Measurements from ENCODE around the gene DLGAP1. TPM values are rescaled to one million over a fixed set of nuclear protein-coding genes. Genes with fewer than 3 reads are reported as not detected.

DLGAP1 gene
- total RNA-seq, 1 experiment from 2014 or later = 23.0 TPM

- no peak for TF ChIP-seq ZNF317 (CRISPR knock-in tag; IDR thresholded peaks at IDR 0.05; ENCODE audit: borderline replicate concordance, low read depth)
Observed at GRCh38 chr18:3495691-3496430, 959.2 kb downstream of the DLGAP1 start (continued).

- no peak for DNase-seq (ENCODE audit: low spot score)
- Mint-ChIP-seq H3K4me3 (no peak overlapping the region), H3K9me3 (no peaks in the 10 kb centered on the region), H3K36me3 (no peaks in the 10 kb centered on the region), H3K4me1 (peaks cover 51% of the 10 kb centered on the region), H3K27me3 (ENCODE audit: low read depth) (peaks cover 10% of the 10 kb centered on the region), H3K27ac (0 out of 2 replicates have a peak overlapping the region, but pooled peaks have one; percentile 26)
- TF ChIP-seq CDX4 (CRISPR knock-in tag; IDR thresholded peaks at IDR 0.05; ENCODE audit: borderline replicate concordance) (no peak), SMAD3 (CRISPR knock-in tag; IDR thresholded peaks at IDR 0.05; ENCODE audit: borderline replicate concordance) (no peak), SMAD4 (CRISPR knock-in tag; IDR thresholded peaks at IDR 0.05) (no peak), JUN (CRISPR knock-in tag; IDR thresholded peaks at IDR 0.05) (no peak), NFATC4 (CRISPR knock-in tag; IDR thresholded peaks at IDR 0.05) (no peak), ATF1 (CRISPR knock-in tag; IDR thresholded peaks at IDR 0.05) (no peak), ELF4 (CRISPR knock-in tag; IDR thresholded peaks at IDR 0.05; ENCODE audit: low read depth) (no peak), ZNF121 (CRISPR knock-in tag; IDR thresholded peaks at IDR 0.05) (no peak), CBFB (CRISPR knock-in tag; IDR thresholded peaks at IDR 0.05; ENCODE audit: low read depth) (no peak), ZNF512 (CRISPR knock-in tag; IDR thresholded peaks at IDR 0.05; ENCODE audit: borderline replicate concordance) (no peak)
- TF ChIP-seq, protein P1, sequence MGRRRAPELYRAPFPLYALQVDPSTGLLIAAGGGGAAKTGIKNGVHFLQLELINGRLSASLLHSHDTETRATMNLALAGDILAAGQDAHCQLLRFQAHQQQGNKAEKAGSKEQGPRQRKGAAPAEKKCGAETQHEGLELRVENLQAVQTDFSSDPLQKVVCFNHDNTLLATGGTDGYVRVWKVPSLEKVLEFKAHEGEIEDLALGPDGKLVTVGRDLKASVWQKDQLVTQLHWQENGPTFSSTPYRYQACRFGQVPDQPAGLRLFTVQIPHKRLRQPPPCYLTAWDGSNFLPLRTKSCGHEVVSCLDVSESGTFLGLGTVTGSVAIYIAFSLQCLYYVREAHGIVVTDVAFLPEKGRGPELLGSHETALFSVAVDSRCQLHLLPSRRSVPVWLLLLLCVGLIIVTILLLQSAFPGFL (CRISPR knock-in tag; IDR thresholded peaks at IDR 0.05; ENCODE audit: borderline replicate concordance) = no peak
- CTCF ChIA-PET = interaction anchor here (0.6 to 3.6 kb wide), 4 partner anchors 13 to 100 kb away, joined by 4 to 16 read pairs (median 4); no protein-coding TSS in a partner anchor
- POLR2A ChIA-PET = no interaction called here
- no peak for ATAC-seq
Observed at GRCh38 chr18:3494569-3494968, 960.5 kb downstream of the DLGAP1 start.

GRCh38 chr18:3494245-3494526 lies 960.9 kb downstream of the DLGAP1 start:
- H3K4me3 Mint-ChIP-seq = no peak overlapping the region
- DNase-seq (ENCODE audit: low spot score) (no peak), ATAC-seq (no peak)
- no peak overlapping the region; the same call in 1 of the 2 replicates for H3K27ac Mint-ChIP-seq
- no peaks in the 10 kb centered on the region for H3K9me3 Mint-ChIP-seq
- peaks cover 10% of the 10 kb centered on the region for H3K27me3 Mint-ChIP-seq (ENCODE audit: low read depth)
- no peaks in the 10 kb centered on the region for H3K36me3 Mint-ChIP-seq
- POLR2A ChIA-PET = no interaction called here
- TF ChIP-seq, protein P2, sequence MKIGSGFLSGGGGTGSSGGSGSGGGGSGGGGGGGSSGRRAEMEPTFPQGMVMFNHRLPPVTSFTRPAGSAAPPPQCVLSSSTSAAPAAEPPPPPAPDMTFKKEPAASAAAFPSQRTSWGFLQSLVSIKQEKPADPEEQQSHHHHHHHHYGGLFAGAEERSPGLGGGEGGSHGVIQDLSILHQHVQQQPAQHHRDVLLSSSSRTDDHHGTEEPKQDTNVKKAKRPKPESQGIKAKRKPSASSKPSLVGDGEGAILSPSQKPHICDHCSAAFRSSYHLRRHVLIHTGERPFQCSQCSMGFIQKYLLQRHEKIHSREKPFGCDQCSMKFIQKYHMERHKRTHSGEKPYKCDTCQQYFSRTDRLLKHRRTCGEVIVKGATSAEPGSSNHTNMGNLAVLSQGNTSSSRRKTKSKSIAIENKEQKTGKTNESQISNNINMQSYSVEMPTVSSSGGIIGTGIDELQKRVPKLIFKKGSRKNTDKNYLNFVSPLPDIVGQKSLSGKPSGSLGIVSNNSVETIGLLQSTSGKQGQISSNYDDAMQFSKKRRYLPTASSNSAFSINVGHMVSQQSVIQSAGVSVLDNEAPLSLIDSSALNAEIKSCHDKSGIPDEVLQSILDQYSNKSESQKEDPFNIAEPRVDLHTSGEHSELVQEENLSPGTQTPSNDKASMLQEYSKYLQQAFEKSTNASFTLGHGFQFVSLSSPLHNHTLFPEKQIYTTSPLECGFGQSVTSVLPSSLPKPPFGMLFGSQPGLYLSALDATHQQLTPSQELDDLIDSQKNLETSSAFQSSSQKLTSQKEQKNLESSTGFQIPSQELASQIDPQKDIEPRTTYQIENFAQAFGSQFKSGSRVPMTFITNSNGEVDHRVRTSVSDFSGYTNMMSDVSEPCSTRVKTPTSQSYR (CRISPR knock-in tag; IDR thresholded peaks at IDR 0.05) = no peak
- TF ChIP-seq SMAD4 (CRISPR knock-in tag; IDR thresholded peaks at IDR 0.05) (no peak), TEAD1 (CRISPR knock-in tag; IDR thresholded peaks at IDR 0.05) (no peak), ZNF416 (CRISPR knock-in tag; IDR thresholded peaks at IDR 0.05) (no peak), FOXP4 (CRISPR knock-in tag; IDR thresholded peaks at IDR 0.05) (no peak), TP53 (CRISPR knock-in tag; IDR thresholded peaks at IDR 0.05) (no peak), PRRX2 (CRISPR knock-in tag; IDR thresholded peaks at IDR 0.05) (no peak), ZNF423 (CRISPR knock-in tag; IDR thresholded peaks at IDR 0.05) (no peak), MXD4 (CRISPR knock-in tag; IDR thresholded peaks at IDR 0.05; ENCODE audit: borderline replicate concordance) (no peak), MYBL2 (CRISPR knock-in tag; IDR thresholded peaks at IDR 0.05) (no peak), CBFB (CRISPR knock-in tag; IDR thresholded peaks at IDR 0.05; ENCODE audit: low read depth) (no peak)
- TF ChIP-seq, protein P3, sequence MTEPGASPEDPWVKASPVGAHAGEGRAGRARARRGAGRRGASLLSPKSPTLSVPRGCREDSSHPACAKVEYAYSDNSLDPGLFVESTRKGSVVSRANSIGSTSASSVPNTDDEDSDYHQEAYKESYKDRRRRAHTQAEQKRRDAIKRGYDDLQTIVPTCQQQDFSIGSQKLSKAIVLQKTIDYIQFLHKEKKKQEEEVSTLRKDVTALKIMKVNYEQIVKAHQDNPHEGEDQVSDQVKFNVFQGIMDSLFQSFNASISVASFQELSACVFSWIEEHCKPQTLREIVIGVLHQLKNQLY (CRISPR knock-in tag; IDR thresholded peaks at IDR 0.05) = no peak
- TF ChIP-seq, protein P4, sequence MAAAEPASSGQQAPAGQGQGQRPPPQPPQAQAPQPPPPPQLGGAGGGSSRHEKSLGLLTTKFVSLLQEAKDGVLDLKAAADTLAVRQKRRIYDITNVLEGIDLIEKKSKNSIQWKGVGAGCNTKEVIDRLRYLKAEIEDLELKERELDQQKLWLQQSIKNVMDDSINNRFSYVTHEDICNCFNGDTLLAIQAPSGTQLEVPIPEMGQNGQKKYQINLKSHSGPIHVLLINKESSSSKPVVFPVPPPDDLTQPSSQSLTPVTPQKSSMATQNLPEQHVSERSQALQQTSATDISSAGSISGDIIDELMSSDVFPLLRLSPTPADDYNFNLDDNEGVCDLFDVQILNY (CRISPR knock-in tag; IDR thresholded peaks at IDR 0.05) = no peak
- peaks cover 48% of the 10 kb centered on the region for H3K4me1 Mint-ChIP-seq
- CTCF ChIA-PET = interaction anchor here (1.1 to 3.6 kb wide), 3 partner anchors 13 to 100 kb away, joined by 4 to 16 read pairs (median 4); no protein-coding TSS in a partner anchor

All from WTC11 (cell line).